ENCODE measurements around the gene DAPK1. TPM values are rescaled to one million over a fixed set of nuclear protein-coding genes. Genes with fewer than 3 reads are reported as not detected.

The DAPK1 gene
- total RNA-seq, 1 experiment from 2014 or later = 133 TPM

- no TSS peak for BruUV-seq (replicated peaks)
- no peak for DNase-seq
- Mint-ChIP-seq H3K27ac (ENCODE audit: unreplicated experiment) (no peak overlapping the region), H3K4me3 (ENCODE audit: low read depth, unreplicated experiment) (no peak overlapping the region), H3K36me3 (ENCODE audit: insufficient read depth, unreplicated experiment) (no peaks in the 10 kb centered on the region), H3K9me3 (ENCODE audit: low read depth, unreplicated experiment) (no peaks in the 10 kb centered on the region), H3K27me3 (ENCODE audit: unreplicated experiment) (peaks cover 18% of the 10 kb centered on the region), H3K4me1 (ENCODE audit: low read depth, unreplicated experiment) (peaks cover 9% of the 10 kb centered on the region)
- no peak for TF ChIP-seq CTCF (IDR thresholded peaks at IDR 0.05; ENCODE audit: unreplicated experiment)
- intact Hi-C loops (cut with micrococcal nuclease; ENCODE audit: unreplicated experiment) = no loop called here
- CTCF ChIA-PET = no interaction called here
Measured at GRCh38 chr9:87718852-87719612, 221.4 kb downstream of the DAPK1 start.

- no peaks in the 10 kb centered on the region for H3K9me3 Mint-ChIP-seq (ENCODE audit: low read depth, unreplicated experiment)
- H3K36me3 Mint-ChIP-seq (ENCODE audit: insufficient read depth, unreplicated experiment) = no peaks in the 10 kb centered on the region
- CTCF ChIA-PET = no interaction called here
- H3K27me3 Mint-ChIP-seq (ENCODE audit: unreplicated experiment) = peaks cover 18% of the 10 kb centered on the region
- no TSS peak for BruUV-seq (replicated peaks)
- no peak overlapping the region for H3K27ac Mint-ChIP-seq (ENCODE audit: unreplicated experiment)
- TF ChIP-seq CTCF (IDR thresholded peaks at IDR 0.05; ENCODE audit: unreplicated experiment) = no peak
- H3K4me1 Mint-ChIP-seq (ENCODE audit: low read depth, unreplicated experiment) = no peaks in the 10 kb centered on the region
- intact Hi-C loops (cut with micrococcal nuclease; ENCODE audit: unreplicated experiment) = no loop called here
- H3K4me3 Mint-ChIP-seq (ENCODE audit: low read depth, unreplicated experiment) = no peak overlapping the region
- DNase-seq = no peak
Measured at GRCh38 chr9:87720173-87720572, 222.5 kb downstream of the DAPK1 start.

- Mint-ChIP-seq H3K4me1 (ENCODE audit: low read depth, unreplicated experiment) (peaks cover 10% of the 10 kb centered on the region), H3K36me3 (ENCODE audit: insufficient read depth, unreplicated experiment) (peaks cover 12% of the 10 kb centered on the region), H3K9me3 (ENCODE audit: low read depth, unreplicated experiment) (no peaks in the 10 kb centered on the region), H3K4me3 (ENCODE audit: low read depth, unreplicated experiment) (no peak overlapping the region), H3K27ac (ENCODE audit: unreplicated experiment) (no peak overlapping the region), H3K27me3 (ENCODE audit: unreplicated experiment) (peaks cover 18% of the 10 kb centered on the region)
- no TSS peak for BruUV-seq (replicated peaks)
- no peak for TF ChIP-seq CTCF (IDR thresholded peaks at IDR 0.05; ENCODE audit: unreplicated experiment)
- DNase-seq = no peak
- intact Hi-C loops (cut with micrococcal nuclease; ENCODE audit: unreplicated experiment) = no loop called here
- CTCF ChIA-PET = no interaction called here
Measured at GRCh38 chr9:87722393-87723088, 224.9 kb downstream of the DAPK1 start.

- H3K36me3 Mint-ChIP-seq (ENCODE audit: insufficient read depth, unreplicated experiment) = peaks cover 12% of the 10 kb centered on the region
- BruUV-seq (replicated peaks) = no TSS peak
- H3K27me3 Mint-ChIP-seq (ENCODE audit: unreplicated experiment) = peaks cover 17% of the 10 kb centered on the region
- H3K9me3 Mint-ChIP-seq (ENCODE audit: low read depth, unreplicated experiment) = no peaks in the 10 kb centered on the region
- CTCF ChIA-PET = interaction anchor here (0.6 to 1.4 kb wide), 4 partner anchors 11 to 90 kb away, joined by 7 read pairs; no protein-coding TSS in a partner anchor
- peak overlapping the region; percentile 98 for H3K4me3 Mint-ChIP-seq (ENCODE audit: low read depth, unreplicated experiment)
- no peak for TF ChIP-seq CTCF (IDR thresholded peaks at IDR 0.05; ENCODE audit: unreplicated experiment)
- peaks cover 10% of the 10 kb centered on the region for H3K4me1 Mint-ChIP-seq (ENCODE audit: low read depth, unreplicated experiment)
- no peak for DNase-seq
- intact Hi-C loops (cut with micrococcal nuclease; ENCODE audit: unreplicated experiment) = no loop called here
- peak overlapping the region; percentile 87 for H3K27ac Mint-ChIP-seq (ENCODE audit: unreplicated experiment)
Measured at GRCh38 chr9:87725356-87725899, 227.8 kb downstream of the DAPK1 start.

Data from Calu3 (cell line).